GM21528 (cell line): ENCODE results near the gene PRKAA1.

Experiments
- ATAC-seq: cut with Tn5 transposase; IDR thresholded peaks from one replicate; pipeline ENCODE4 v1.9.1; 2021; ENCODE audit warnings: mild to moderate bottlenecking, moderate library complexity; ENCODE audit not compliant: unreplicated experiment, low FRiP score

The PRKAA1 gene

GRCh38 chr5:40798012-40798800 is at the start of gene PRKAA1:
Gene PRKAA1, minus strand, starts transcription at chr5:40798374. Its CDS starts 185 bp downstream, at chr5:40798189.
- ATAC-seq, result peak; percentile 95

DNA sequence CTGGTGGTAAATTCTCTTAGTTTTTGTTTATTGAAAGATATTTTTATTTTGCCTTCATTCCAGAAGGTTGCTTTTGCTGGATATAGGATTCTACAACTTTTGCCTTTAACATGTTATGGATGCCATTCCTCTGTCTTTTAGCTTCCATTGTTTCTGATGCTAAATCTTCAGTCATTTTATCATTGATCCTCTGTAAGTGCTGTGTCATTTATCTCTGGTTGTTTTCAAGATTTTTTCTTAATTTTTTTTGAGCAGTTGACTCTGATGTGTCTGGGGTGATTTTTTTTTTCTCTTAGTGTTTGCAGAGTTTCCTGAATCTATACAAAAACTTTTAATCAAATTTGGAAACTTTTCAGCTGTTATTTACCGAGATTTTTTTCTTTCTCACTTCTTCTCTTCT is 49.4 kb upstream of the PRKAA1 start:
- ATAC-seq, result no peak

DNA sequence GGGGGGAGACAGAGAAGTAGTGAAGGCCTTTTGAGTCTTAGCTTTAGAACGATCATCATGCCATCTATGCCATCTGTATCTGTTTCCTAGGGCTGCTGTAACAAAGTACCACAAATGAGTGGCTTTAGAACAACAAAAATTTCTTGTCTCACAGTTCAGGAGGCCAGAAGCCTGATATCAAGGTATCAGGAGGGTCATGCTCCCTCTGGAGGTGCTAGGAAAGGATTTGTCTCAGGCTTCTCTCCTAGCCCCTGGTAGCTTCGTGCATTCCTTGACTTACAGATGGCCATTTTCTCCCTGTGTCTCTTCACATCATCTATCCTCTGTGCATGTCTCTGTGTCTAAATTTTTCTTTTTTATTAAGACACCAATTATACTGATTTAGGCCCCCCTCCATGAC is 48.2 kb upstream of the PRKAA1 start:
- no peak for ATAC-seq

GRCh38 chr5:40844565-40844964 is 46.4 kb upstream of the PRKAA1 start:
- ATAC-seq, result no peak

GRCh38 chr5:40842351-40842750 is 44.2 kb upstream of the PRKAA1 start:
- ATAC-seq, result no peak

- ATAC-seq, result no peak
These were observed 43.1 kb upstream of the PRKAA1 start, which contains the start of gene CARD6 for GRCh38 chr5:40841068-40841805. Gene CARD6, plus strand, starts transcription at chr5:40841367. Its CDS starts 16 bp downstream, at chr5:40841383.

GRCh38 chr5:40838086-40838485 is 39.9 kb upstream of the PRKAA1 start:
- ATAC-seq, result no peak

DNA sequence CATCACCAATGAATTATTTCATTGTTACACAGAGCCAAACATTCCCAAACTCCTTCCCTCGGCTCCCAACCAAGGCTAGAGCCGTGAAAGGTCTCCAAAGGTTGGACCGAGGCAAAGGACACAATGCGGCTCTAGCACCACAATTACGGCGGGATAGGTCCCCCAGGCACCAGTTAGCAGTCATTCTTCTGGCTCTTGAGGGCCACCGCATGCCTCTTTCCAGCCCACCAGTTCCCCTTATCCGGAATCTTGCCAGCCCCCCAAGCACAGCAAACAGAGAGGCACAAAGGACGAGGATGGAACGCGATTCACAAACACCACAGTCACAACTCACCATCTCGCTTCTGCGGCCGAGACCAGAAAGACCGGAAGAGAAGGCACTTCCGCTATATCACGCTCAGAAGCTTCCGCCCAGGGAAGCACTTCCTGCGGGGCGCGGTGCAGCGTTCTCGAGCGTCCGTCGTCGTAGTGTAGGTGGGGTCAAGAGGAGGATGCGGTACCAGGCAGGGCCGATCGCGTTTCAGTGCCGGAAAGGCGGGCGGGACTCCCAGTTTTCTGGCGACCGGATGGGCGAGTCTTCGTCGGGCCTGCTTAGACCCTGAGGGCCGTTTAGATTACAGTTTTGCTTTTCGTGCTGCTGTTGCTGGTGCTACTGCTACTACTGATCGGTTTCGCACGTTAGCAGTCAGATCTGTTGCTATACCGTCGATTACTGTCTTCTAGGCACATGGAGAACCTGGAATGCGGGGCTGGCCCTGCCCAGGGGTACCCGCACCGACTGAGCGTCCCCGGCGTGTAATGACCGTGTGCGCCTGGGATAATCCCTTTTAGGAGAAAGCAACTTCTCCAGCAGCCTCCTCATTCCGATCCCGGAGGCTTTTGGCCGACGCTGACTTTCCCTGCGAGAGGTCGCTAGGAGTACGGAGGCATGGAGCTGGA is 36.9 kb upstream of the PRKAA1 start, which contains the start of gene RPL37:
RPL37 (minus strand) TSS at position 374 of the 939 bp plus-strand sequence; CDS start at position 337, 37 bp downstream.
- ATAC-seq, result peak; percentile 98

- ATAC-seq, result no peak
These were observed 36.2 kb upstream of the PRKAA1 start for GRCh38 chr5:40834391-40834848.

GRCh38 chr5:40833712-40834229 is 35.6 kb upstream of the PRKAA1 start:
- no peak for ATAC-seq

GRCh38 chr5:40832345-40832744 is 34.2 kb upstream of the PRKAA1 start:
- no peak for ATAC-seq

DNA sequence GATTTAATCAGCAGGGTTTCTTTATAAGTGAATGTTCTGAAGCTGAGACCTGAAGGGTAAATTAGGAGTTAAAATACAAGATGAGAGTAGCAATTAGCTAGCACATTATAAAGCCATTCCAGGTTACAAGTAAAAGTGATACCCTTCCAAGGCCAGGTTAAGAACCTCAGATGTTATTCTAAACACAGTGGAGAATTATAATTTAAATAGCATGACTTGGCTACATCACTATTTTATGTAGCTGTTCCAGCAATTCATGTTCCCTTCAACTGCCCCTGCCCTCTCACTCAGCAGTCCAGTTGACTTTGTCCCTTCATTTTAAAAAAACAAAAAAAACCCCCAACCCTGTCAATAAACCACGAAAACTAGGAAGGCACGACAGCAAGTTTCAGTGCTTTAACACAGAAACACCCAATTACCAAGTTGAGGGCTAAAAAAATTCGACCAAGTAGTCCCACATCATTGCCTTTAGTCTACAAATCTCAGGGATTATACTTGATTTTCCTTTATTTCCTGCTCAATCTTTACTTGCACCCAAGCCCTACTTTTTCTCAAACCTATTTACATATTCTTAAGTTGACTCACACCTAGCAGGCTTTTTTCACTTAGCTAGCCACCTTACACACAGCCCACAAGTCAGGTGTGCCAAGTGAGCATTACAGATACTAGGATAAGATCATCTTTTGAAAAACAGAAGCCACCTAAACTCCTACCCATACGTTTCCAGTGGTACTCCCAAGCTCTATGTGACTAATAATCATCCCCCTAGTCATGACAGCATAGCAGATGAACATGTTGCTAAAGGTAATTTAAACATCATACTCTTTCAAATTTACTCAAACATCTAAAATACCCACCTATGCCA is 33.4 kb upstream of the PRKAA1 start:
- ATAC-seq, result no peak

- ATAC-seq, result no peak
These were observed 31.8 kb upstream of the PRKAA1 start for GRCh38 chr5:40829748-40830533.

DNA sequence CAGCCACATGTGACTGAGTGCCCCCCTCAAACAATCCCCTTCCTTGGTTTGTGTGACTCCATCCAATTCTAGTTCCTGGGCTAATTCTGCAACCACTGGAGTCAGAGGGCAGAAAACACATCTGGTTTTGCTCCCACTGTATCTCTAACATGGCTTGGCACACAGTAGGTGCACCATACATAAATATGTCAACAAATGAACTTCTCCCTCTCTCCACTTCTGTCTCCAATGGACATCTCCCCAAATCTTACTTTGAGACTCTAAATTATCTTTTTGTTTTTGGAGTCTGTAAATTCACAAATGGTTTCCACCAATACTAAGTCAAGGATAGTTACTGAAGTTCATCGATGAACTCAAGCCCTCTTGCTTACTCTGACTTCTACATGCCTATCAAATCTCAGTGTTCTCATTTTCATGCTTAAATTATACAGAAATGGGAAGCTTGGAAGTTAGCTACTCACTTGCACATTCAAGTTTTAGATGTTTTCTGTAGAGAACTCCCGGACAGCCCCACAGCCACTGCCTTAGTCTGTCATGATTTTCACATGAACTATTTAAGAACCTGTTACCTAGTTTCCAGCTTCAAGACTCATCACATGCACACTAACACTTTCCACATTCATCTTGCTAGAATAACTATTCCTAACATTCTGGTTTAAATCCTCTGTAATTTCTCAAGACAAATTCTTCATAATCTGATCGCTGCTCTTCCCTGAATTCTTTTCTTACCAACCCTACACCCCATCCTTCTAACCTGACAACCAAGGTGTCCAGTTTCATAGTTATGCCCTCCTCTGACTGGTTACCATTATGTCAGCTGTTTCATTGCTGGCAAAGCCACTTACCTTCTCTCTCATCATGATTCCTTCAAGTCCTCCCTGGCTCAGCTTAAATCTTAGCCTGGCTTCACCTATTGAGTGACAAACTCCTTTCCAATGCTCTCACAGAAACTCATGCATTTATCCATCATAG is 30.8 kb upstream of the PRKAA1 start:
- ATAC-seq, result no peak

- ATAC-seq, result no peak
These were observed 30.0 kb upstream of the PRKAA1 start for GRCh38 chr5:40828021-40828631.

DNA sequence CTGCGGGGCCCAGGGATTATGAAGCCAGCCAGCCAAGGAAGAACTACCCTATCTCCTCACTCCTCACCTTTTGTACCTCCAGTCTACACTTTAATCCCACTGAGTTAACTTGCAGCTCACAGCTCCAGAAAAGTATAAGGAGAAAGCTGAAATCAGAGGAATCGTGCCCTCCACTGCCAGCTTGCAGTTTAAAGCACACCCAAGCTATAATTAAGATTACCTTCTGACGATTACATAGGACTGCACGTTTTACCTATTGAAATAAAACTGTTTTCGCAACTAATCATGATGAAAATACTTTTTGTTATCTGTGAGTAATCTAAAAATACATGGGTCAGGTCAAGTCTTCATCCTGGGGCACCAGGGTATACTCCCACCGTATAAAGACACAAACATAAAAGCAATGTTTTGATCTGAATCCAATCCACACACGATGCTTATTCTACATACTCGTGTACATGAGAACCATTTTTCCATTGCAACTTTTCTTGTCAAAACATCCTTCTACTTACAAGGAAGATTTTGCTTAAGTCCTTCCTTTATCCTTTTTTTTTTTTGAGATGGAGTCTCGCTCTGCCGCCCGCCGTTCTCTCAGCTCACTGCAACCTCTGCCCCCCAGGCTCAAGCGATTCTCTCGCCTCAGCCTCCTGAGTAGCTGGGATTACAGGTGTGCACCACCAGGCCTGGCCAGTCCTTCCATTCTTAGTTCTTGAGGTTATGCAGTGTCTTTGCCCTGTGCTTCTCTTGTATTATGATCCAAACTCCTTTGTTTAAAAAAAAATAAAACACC is 29.2 kb upstream of the PRKAA1 start:
- ATAC-seq, result no peak
